GM19099 (cell line): Measurements from ENCODE around the gene FAM13B.

Experiments used
- POLR2A ChIP-seq: IDR thresholded peaks from 3 replicates; pipeline ENCODE4 v1.6.1; 2011; ENCODE audit warnings: low read depth; ENCODE audit not compliant: insufficient read length; ENCODE audit errors: extremely low read depth

Gene FAM13B

DNA sequence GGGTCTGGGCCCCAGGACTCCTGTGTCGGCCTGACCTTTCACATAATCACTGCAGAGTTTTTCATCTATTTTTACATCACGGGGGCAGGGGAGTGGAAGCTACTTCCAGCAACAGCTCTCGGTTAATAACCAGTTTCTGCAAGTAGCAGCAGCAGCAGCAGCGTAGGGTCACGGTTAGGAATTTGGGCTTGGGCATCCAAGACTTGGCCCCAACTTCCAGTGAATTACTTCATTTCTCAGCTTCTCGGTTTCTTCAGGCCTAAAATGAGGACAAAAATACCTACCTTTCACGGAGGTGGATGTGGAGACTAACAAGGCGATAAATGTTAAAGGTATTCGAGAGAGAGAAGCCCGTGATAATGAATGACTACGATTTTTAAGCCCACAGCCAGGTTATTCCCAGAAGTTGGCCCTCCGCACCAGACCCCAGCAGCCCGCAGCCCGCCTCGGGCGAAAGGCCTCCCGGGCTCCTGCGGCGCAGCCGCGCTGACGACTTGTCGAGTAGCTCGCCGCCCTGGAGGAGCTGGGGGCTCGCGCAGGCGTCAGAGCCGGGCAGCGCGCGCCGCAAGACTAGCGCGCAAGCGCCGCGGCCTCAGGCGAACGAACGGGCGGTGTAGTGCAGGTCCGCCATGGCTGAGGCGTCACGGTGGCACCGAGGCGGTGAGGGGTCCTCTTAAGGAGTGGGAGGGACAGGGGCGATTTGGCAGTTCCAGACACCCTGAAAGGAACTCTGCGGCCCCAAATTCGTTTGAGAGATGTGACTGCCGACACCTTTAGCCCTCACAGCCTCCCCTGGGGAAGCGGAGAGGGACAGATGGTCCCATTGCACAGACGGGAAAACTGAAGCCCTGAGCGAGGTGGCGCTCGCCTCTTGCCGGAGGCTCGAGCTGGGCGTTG lies 143.8 kb downstream of the FAM13B start, which contains the start of gene PKD2L2:
TSS of gene PKD2L2 (plus strand) at position 595 of the 897 bp plus-strand sequence. CDS start at position 630, 35 bp downstream.
- TF ChIP-seq POLR2A = peak; percentile 97

DNA sequence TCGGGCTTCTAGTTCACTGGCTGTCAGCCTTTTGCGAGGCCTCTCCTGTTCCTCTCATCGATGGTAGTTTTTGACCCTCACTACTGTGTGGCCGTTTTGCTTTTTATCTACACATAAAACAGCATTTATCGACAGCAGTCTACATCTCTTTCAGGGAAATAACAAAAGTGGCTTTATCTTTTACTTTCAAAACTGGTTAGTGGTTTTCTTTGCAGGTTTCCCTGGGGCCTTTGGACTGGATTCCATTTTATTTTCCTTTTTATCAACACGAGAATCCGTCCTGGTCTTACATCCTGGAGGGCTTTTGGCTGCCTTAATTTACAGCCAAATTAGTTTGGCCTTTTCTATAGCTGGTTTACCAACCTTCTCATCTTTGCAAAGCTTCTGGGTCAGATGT lies 144.4 kb downstream of the FAM13B start:
- no peak for TF ChIP-seq POLR2A
